Lung (tissue), 12 donors: ENCODE measurements around the gene PER2. TPM values are rescaled to one million over a fixed set of nuclear protein-coding genes. Genes with fewer than 3 reads are reported as not detected.
A peak's percentile ranks its signal among the peaks of the same experiment; 100 is the strongest.

Source experiments
- ATAC-seq: fragments of 200-7000 bp; cut with Tn5 transposase; one replicate; pipeline ENCODE4 v1.9.1; 2020; ENCODE audit warnings: moderate number of reproducible peaks; ENCODE audit not compliant: insufficient read depth, low FRiP score
- DNase-seq, 3 donors: peaks; one replicate each; pipeline ENCODE4 v3.0.0-alpha.2; 2013 to 2017
- H3K27ac ChIP-seq, 2 donors: one replicate each; pipeline ENCODE4 v1.5.1; 2013; ENCODE audit warnings: mild to moderate bottlenecking in 2 of 2, moderate library complexity in 2 of 2, control low read depth in 1 of 2, inconsistent platforms in 1 of 2, low read depth in 1 of 2, low read length in 1 of 2
- H3K27me3 ChIP-seq, 3 donors: one replicate each; pipeline ENCODE4 v1.5.1; 2013; ENCODE audit warnings: low read length in 2 of 3; ENCODE audit not compliant: control insufficient read depth in 3 of 3, insufficient read depth in 3 of 3
- H3K36me3 ChIP-seq, 4 donors: one replicate each; pipeline ENCODE4 v1.5.1; 2013; ENCODE audit warnings: low read length in 4 of 4, mild to moderate bottlenecking in 1 of 4, moderate library complexity in 1 of 4; ENCODE audit not compliant: control insufficient read depth in 4 of 4, insufficient read depth in 4 of 4
- H3K4me1 ChIP-seq, 5 donors: one replicate each; pipeline ENCODE4 v1.5.1; 2013; ENCODE audit warnings: low read length in 5 of 5, mild to moderate bottlenecking in 2 of 5, moderate library complexity in 1 of 5; ENCODE audit not compliant: control insufficient read depth in 5 of 5, insufficient read depth in 5 of 5
- H3K4me3 ChIP-seq: one replicate; pipeline ENCODE4 v1.5.1; 2013; ENCODE audit warnings: mild to moderate bottlenecking, control low read depth, moderate library complexity
- H3K9ac ChIP-seq, 2 donors: one replicate each; pipeline ENCODE4 v1.5.1; 2013; ENCODE audit warnings: low read length in 2 of 2, control low read depth in 1 of 2; ENCODE audit not compliant: insufficient read depth in 1 of 2
- H3K9me3 ChIP-seq, 4 donors: one replicate each; pipeline ENCODE4 v1.5.1; 2013; ENCODE audit warnings: low read length in 3 of 4, mild to moderate bottlenecking in 1 of 4, moderate library complexity in 1 of 4; ENCODE audit not compliant: control insufficient read depth in 4 of 4, insufficient read depth in 3 of 4
- CTCF ChIP-seq: IDR thresholded peaks from 2 replicates; pipeline ENCODE4 v1.5.1; 2012; ENCODE audit warnings: mild to moderate bottlenecking; ENCODE audit errors: control extremely low read depth, extremely low read depth
- WGBS, 2 donors: extraction: QIAGEN DNeasy Blood & Tissue Kit; methylation state at CpG; one replicate each; pipeline ENCODE4 v1.1.7; 2013; 5-methylcytosine and 5-hydroxymethylcytosine counted together
- polyA plus RNA-seq, 2 donors: library from polyadenylated mRNA; stranded (reverse); fragments of 200-250 nt; gene quantifications; one replicate each; pipeline ENCODE4 v1.2.1, GENCODE V29; 2013
- total RNA-seq, 2 donors: library from RNA; depleted of rRNA in 1 of 2; stranded (reverse); fragments of >200 nt in 1 of 2; gene quantifications; one replicate each; pipeline ENCODE4 v1.2.1, GENCODE V29; 2014 to 2021
- donor health status: control.
- donor health status: control.
- donor health status: Bipolar disorder and iron deficiency.
- donor health status: healthy.
- donor health status: DM: yes; HTN: yes; CAD: no.

The PER2 gene
- total and polyA plus RNA-seq, 4 donors: 4.1 to 27.1 (median 10.5) TPM

- H3K9me3 ChIP-seq: no peaks in the 10 kb centered on the region
- no peak overlapping the region for H3K27ac ChIP-seq
- WGBS, 2 donors: 95 to 96% methylated on average over 8 of the region's 8 CpGs
- TF ChIP-seq CTCF: no peak
- H3K36me3 ChIP-seq: no peaks in the 10 kb centered on the region
- no peak overlapping the region for H3K4me3 ChIP-seq
- H3K4me1 ChIP-seq: peaks cover 3 to 19% (median 8%) of the 10 kb centered on the region in 5 donors
- no peak overlapping the region for H3K9ac ChIP-seq
- no peaks in the 10 kb centered on the region for H3K27me3 ChIP-seq
- DNase-seq: peak in 1 of 3 donors; percentile 9
- ATAC-seq: no peak
These were observed 3.3 kb upstream of the PER2 start for GRCh38 chr2:238291550-238292281.

GRCh38 chr2:238290715-238291549, 2.5 kb upstream of the PER2 start:
- Histone ChIP-seq H3K4me3 (no peak overlapping the region), H3K27ac (peak overlapping the region in 1 of 2 donors; percentile 0), H3K4me1 (peaks cover 9 to 27% (median 13%) of the 10 kb centered on the region in 5 donors), H3K27me3 (no peaks in the 10 kb centered on the region), H3K9ac (no peak overlapping the region), H3K36me3 (no peaks in the 10 kb centered on the region), H3K9me3 (no peaks in the 10 kb centered on the region)
- ATAC-seq (no peak), DNase-seq (peak in 1 of 3 donors; percentile 12)
- TF ChIP-seq CTCF: no peak
- WGBS, 2 donors: 95 to 98% methylated on average over 5 of the region's 5 CpGs

GRCh38 chr2:238290091-238290509, 1.7 kb upstream of the PER2 start:
- DNase-seq (peak; percentile 51 to 69 (median 59)), ATAC-seq (no peak)
- Histone ChIP-seq H3K27me3 (no peaks in the 10 kb centered on the region), H3K27ac (no peak overlapping the region), H3K4me1 (peaks cover 12 to 35% (median 18%) of the 10 kb centered on the region in 5 donors), H3K4me3 (no peak overlapping the region), H3K9me3 (no peaks in the 10 kb centered on the region), H3K36me3 (no peaks in the 10 kb centered on the region), H3K9ac (peak overlapping the region in 1 of 2 donors; percentile 19)
- TF ChIP-seq CTCF: no peak
- WGBS, 2 donors: 47 to 67% methylated on average over 8 of the region's 8 CpGs
